Osteoblast (primary cell): ENCODE results near the gene TBX21. TPM values are rescaled to one million over a fixed set of nuclear protein-coding genes. Genes with fewer than 3 reads are reported as not detected.

Experiments used
- DNase-seq: peaks from one replicate; pipeline ENCODE4 v3.0.0; 2011; ENCODE audit warnings: low spot score, mixed read lengths; ENCODE audit not compliant: insufficient read length; ENCODE audit errors: missing footprints
- H2AFZ ChIP-seq: 2 replicates; pipeline ENCODE4 v1.6.0; 2011; ENCODE audit warnings: mild to moderate bottlenecking, low read length
- H3K27ac ChIP-seq: 2 replicates; pipeline ENCODE4 v1.5.1; 2011; ENCODE audit warnings: mild to moderate bottlenecking, low read depth, low read length, moderate library complexity
- H3K27me3 ChIP-seq: 2 replicates; pipeline ENCODE4 v1.6.0; 2012; ENCODE audit warnings: mild to moderate bottlenecking, control low read depth, inconsistent platforms, low read length, moderate library complexity; ENCODE audit not compliant: insufficient read depth
- H3K36me3 ChIP-seq: 2 replicates; pipeline ENCODE4 v1.5.1; 2011; ENCODE audit warnings: mild to moderate bottlenecking, low read length, control low read depth, moderate library complexity; ENCODE audit not compliant: insufficient read depth
- H3K4me1 ChIP-seq: 2 replicates; pipeline ENCODE4 v1.5.1; 2011; ENCODE audit warnings: mild to moderate bottlenecking, low read length, control low read depth, moderate library complexity; ENCODE audit not compliant: insufficient read depth
- H3K4me2 ChIP-seq: 2 replicates; pipeline ENCODE4 v1.6.0; 2011; ENCODE audit warnings: mild to moderate bottlenecking, low read length; ENCODE audit not compliant: insufficient read depth
- H3K4me3 ChIP-seq: fragments of 200-600 bp; sonication (generic); 3 replicates; pipeline ENCODE4 v1.5.1; 2012; ENCODE audit warnings: mild to moderate bottlenecking, low read length, inconsistent platforms; ENCODE audit not compliant: insufficient read depth
- H3K79me2 ChIP-seq: 2 replicates; pipeline ENCODE4 v1.6.0; 2012; ENCODE audit warnings: mild to moderate bottlenecking, low read length, control low read depth, inconsistent platforms; ENCODE audit not compliant: insufficient read depth
- H3K9me3 ChIP-seq: 2 replicates; pipeline ENCODE4 v1.5.1; 2011; ENCODE audit warnings: low read depth, low read length, control low read depth
- H4K20me1 ChIP-seq: 2 replicates; pipeline ENCODE4 v1.6.0; 2012; ENCODE audit warnings: mild to moderate bottlenecking, low read length, control low read depth; ENCODE audit not compliant: insufficient read depth
- total RNA-seq: library from RNA; depleted of rRNA; stranded (reverse); fragments of >200 nt; gene quantifications from 2 replicates; pipeline ENCODE4 v1.2.3, GENCODE V29; 2012
- TF ChIP-seq, protein P1 (sequence below): IDR thresholded peaks from 2 replicates; pipeline ENCODE4 v1.5.1; 2011; ENCODE audit warnings: mild to moderate bottlenecking, low read depth, low read length, moderate library complexity; ENCODE audit errors: extremely low read depth

TBX21 gene
- total RNA-seq, 1 donor: not detected

DNA sequence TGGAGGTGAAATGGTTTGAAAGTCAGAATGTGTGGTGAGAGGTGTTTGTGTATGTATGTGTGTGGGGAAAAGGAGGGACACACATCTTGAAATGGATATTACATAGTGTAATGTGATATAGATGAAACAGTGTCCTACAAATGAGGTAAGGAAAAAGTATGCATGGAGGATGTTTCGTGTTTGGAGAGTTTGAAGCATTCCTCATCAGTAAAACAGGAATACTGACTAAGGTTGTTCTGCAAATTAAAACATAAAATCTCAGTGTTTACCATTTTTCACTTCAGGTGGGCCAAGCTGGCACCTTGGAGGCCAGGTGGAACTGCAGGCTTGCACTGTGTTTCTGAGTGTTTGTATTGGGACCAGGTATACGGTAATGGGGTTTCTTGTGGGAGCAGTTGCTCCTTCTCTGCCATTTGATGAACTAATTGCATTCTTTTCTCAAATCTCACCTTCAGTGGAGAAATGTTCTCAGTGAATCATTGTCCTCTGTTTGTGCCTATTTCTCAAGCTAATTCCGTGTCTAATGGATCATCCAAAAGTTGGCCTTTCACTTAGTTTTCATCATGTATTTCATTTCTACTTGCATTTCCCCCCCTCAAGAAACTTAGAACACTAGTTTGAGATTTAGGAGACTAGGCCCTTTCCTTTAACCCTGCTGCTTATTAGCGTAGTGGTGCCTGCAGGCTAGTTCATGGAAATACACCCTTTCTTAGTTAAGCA lies 47.3 kb upstream of the TBX21 start:
- DNase-seq: no peak
- H3K4me2 ChIP-seq: peak overlapping the region; percentile 26
- peak overlapping the region; percentile 70 for H3K27ac ChIP-seq
- peaks cover 46% of the 10 kb centered on the region for H3K36me3 ChIP-seq
- peaks cover 16% of the 10 kb centered on the region for H4K20me1 ChIP-seq
- TF ChIP-seq, protein P1, sequence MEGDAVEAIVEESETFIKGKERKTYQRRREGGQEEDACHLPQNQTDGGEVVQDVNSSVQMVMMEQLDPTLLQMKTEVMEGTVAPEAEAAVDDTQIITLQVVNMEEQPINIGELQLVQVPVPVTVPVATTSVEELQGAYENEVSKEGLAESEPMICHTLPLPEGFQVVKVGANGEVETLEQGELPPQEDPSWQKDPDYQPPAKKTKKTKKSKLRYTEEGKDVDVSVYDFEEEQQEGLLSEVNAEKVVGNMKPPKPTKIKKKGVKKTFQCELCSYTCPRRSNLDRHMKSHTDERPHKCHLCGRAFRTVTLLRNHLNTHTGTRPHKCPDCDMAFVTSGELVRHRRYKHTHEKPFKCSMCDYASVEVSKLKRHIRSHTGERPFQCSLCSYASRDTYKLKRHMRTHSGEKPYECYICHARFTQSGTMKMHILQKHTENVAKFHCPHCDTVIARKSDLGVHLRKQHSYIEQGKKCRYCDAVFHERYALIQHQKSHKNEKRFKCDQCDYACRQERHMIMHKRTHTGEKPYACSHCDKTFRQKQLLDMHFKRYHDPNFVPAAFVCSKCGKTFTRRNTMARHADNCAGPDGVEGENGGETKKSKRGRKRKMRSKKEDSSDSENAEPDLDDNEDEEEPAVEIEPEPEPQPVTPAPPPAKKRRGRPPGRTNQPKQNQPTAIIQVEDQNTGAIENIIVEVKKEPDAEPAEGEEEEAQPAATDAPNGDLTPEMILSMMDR: no peak
- peaks cover 40% of the 10 kb centered on the region for H3K4me1 ChIP-seq
- H3K27me3 ChIP-seq: no peaks in the 10 kb centered on the region
- peaks cover 5% of the 10 kb centered on the region for H3K79me2 ChIP-seq
- no peak overlapping the region for H2AFZ ChIP-seq
- no peaks in the 10 kb centered on the region for H3K9me3 ChIP-seq
- H3K4me3 ChIP-seq: no peak overlapping the region

- H2AFZ ChIP-seq: no peak overlapping the region
- H3K79me2 ChIP-seq: peaks cover 5% of the 10 kb centered on the region
- TF ChIP-seq, protein P1: no peak
- peaks cover 16% of the 10 kb centered on the region for H4K20me1 ChIP-seq
- H3K27me3 ChIP-seq: no peaks in the 10 kb centered on the region
- H3K4me1 ChIP-seq: peaks cover 40% of the 10 kb centered on the region
- peak; percentile 82 for DNase-seq
- no peaks in the 10 kb centered on the region for H3K9me3 ChIP-seq
- peak overlapping the region; percentile 26 for H3K4me2 ChIP-seq
- peak overlapping the region; percentile 70 for H3K27ac ChIP-seq
- H3K36me3 ChIP-seq: peaks cover 42% of the 10 kb centered on the region
- H3K4me3 ChIP-seq: no peak overlapping the region
Observed at GRCh38 chr17:47686276-47686635, 46.8 kb upstream of the TBX21 start.

DNA sequence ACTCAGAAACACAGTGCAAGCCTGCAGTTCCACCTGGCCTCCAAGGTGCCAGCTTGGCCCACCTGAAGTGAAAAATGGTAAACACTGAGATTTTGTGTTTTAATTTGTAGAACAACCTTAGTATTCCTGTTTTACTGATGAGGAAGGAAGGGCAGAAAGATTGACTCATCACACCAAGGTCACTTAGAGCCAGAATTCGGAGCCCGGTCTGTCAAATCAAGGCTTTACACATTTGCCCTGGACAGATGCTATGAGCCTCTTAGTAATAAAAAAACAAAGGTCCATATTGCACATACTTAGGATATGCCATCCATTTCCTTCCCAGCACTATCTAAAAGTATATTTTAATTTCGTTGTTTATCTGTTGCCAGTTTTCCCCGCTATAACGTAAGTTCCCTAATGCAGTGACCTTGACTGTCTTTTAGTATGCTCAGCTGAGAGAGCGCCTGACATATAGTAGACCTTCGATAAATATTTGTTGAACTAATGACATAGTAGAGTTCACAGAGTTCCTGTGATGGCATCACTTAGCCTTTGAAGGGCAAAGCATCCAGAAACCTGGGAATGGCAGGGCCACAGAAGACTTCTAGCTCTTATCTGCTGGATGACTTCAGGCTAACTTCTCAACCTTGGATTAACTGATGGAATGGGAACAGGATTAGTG lies 46.2 kb upstream of the TBX21 start:
- DNase-seq: peak; percentile 89
- Histone ChIP-seq H3K36me3 (peaks cover 38% of the 10 kb centered on the region), H2AFZ (no peak overlapping the region), H3K79me2 (peaks cover 5% of the 10 kb centered on the region), H3K4me2 (no peak overlapping the region), H3K9me3 (no peaks in the 10 kb centered on the region), H3K27ac (peak overlapping the region; percentile 70), H3K4me3 (no peak overlapping the region), H4K20me1 (peaks cover 16% of the 10 kb centered on the region), H3K27me3 (no peaks in the 10 kb centered on the region), H3K4me1 (peaks cover 40% of the 10 kb centered on the region)
- TF ChIP-seq, protein P1: no peak

DNA sequence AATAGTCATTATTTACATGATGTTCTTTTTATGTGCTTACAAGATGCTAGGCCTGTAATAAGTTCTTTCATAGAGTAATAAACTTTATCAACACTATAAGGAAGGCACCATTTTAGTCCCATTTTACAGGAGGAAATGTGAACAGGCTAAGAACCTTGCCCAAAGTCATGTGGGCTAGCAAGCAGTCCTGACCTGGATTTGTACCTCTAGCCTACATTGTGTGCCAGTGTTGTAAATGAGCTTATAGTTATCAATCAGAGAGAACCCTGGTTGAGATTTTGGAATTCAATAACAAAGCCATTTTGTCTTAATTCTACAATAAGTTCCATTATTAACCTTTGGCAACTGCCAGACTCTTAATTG lies 45.7 kb upstream of the TBX21 start:
- no peaks in the 10 kb centered on the region for H3K27me3 ChIP-seq
- TF ChIP-seq, protein P1: no peak
- peak overlapping the region; percentile 70 for H3K27ac ChIP-seq
- H3K9me3 ChIP-seq: no peaks in the 10 kb centered on the region
- peaks cover 32% of the 10 kb centered on the region for H3K36me3 ChIP-seq
- no peak for DNase-seq
- H3K4me1 ChIP-seq: peaks cover 40% of the 10 kb centered on the region
- H3K4me3 ChIP-seq: no peak overlapping the region
- peaks cover 16% of the 10 kb centered on the region for H4K20me1 ChIP-seq
- peaks cover under 1% of the 10 kb centered on the region for H3K79me2 ChIP-seq
- no peak overlapping the region for H2AFZ ChIP-seq
- H3K4me2 ChIP-seq: no peak overlapping the region
